Liver (tissue), 3 donors: ENCODE results near the gene S100A4.
"Not testable (repeated sequence)": the region's sequence is repeated elsewhere in the genome, so short reads cannot be mapped to it uniquely, and the experiment has no call there.

Experiments used
- HNF4A ChIP-seq, 2 donors: conservative IDR thresholded peaks; 2 replicates each; pipeline ENCODE4 v1.6.1; 2016; ENCODE audit warnings: antibody characterized with exemption in 2 of 2, mild to moderate bottlenecking in 2 of 2
- MAX ChIP-seq: IDR thresholded peaks from 2 replicates; pipeline ENCODE4 v1.6.1; 2016; ENCODE audit warnings: antibody characterized with exemption
- RAD21 ChIP-seq, 2 donors: IDR thresholded peaks; 2 replicates each; pipeline ENCODE4 v1.6.1; 2016; ENCODE audit warnings: antibody characterized with exemption in 2 of 2, mild to moderate bottlenecking in 2 of 2
- TF ChIP-seq, protein P1 (sequence below): fragments of 150-350 bp; IDR thresholded peaks from 2 replicates; pipeline ENCODE4 v1.5.1; 2017; ENCODE audit warnings: improper control_type of control experiment, low read depth, low read length; ENCODE audit not compliant: missing input control
- TF ChIP-seq, protein P2 (sequence below): IDR thresholded peaks from 2 replicates; pipeline ENCODE4 v1.6.1; 2016; ENCODE audit warnings: antibody characterized with exemption, mild to moderate bottlenecking
- donor health status: healthy.
- donor health status: healthy.

GRCh38 chr1:153522353-153523048 lies 23.1 kb downstream of the S100A4 start:
- TF ChIP-seq, protein P1, sequence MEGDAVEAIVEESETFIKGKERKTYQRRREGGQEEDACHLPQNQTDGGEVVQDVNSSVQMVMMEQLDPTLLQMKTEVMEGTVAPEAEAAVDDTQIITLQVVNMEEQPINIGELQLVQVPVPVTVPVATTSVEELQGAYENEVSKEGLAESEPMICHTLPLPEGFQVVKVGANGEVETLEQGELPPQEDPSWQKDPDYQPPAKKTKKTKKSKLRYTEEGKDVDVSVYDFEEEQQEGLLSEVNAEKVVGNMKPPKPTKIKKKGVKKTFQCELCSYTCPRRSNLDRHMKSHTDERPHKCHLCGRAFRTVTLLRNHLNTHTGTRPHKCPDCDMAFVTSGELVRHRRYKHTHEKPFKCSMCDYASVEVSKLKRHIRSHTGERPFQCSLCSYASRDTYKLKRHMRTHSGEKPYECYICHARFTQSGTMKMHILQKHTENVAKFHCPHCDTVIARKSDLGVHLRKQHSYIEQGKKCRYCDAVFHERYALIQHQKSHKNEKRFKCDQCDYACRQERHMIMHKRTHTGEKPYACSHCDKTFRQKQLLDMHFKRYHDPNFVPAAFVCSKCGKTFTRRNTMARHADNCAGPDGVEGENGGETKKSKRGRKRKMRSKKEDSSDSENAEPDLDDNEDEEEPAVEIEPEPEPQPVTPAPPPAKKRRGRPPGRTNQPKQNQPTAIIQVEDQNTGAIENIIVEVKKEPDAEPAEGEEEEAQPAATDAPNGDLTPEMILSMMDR: not testable (repeated sequence)
- TF ChIP-seq, protein P2, sequence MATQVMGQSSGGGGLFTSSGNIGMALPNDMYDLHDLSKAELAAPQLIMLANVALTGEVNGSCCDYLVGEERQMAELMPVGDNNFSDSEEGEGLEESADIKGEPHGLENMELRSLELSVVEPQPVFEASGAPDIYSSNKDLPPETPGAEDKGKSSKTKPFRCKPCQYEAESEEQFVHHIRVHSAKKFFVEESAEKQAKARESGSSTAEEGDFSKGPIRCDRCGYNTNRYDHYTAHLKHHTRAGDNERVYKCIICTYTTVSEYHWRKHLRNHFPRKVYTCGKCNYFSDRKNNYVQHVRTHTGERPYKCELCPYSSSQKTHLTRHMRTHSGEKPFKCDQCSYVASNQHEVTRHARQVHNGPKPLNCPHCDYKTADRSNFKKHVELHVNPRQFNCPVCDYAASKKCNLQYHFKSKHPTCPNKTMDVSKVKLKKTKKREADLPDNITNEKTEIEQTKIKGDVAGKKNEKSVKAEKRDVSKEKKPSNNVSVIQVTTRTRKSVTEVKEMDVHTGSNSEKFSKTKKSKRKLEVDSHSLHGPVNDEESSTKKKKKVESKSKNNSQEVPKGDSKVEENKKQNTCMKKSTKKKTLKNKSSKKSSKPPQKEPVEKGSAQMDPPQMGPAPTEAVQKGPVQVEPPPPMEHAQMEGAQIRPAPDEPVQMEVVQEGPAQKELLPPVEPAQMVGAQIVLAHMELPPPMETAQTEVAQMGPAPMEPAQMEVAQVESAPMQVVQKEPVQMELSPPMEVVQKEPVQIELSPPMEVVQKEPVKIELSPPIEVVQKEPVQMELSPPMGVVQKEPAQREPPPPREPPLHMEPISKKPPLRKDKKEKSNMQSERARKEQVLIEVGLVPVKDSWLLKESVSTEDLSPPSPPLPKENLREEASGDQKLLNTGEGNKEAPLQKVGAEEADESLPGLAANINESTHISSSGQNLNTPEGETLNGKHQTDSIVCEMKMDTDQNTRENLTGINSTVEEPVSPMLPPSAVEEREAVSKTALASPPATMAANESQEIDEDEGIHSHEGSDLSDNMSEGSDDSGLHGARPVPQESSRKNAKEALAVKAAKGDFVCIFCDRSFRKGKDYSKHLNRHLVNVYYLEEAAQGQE: not testable (repeated sequence)
- not testable (repeated sequence) for TF ChIP-seq HNF4A (conservative IDR thresholded peaks at IDR 0.05); MAX; RAD21 (IDR thresholded peaks at IDR 0.05)
